GM12892 (cell line): ENCODE results near the gene PEAK1.

Experiments used
- POLR2A ChIP-seq: IDR thresholded peaks from 2 replicates; pipeline ENCODE4 v1.6.1; 2011; ENCODE audit warnings: low read depth, low read length, control low read depth
- POLR2AphosphoS5 ChIP-seq: IDR thresholded peaks from 2 replicates; pipeline ENCODE4 v1.6.1; 2011; ENCODE audit warnings: low read depth, low read length, control low read depth

- TF ChIP-seq POLR2A (no peak), POLR2AphosphoS5 (no peak)
Measured at GRCh38 chr15:77457191-77457904, 37.4 kb upstream of the PEAK1 start.
